Spleen (tissue), 11 donors: ENCODE data around the gene TMEM212. TPM values are rescaled to one million over a fixed set of nuclear protein-coding genes. Genes with fewer than 3 reads are reported as not detected.
"Not testable (repeated sequence)": the region's sequence is repeated elsewhere in the genome, so short reads cannot be mapped to it uniquely, and the experiment has no call there.

ENCODE experiments used
- DNase-seq: peaks from one replicate; pipeline ENCODE4 v3.0.0-alpha.2; 2020
- H3K27ac ChIP-seq, 8 donors: fragments of 200-600 bp; sonication (generic) in 7 of 8; 1 replicate in 4 of 8; 2 replicates in 4 of 8; pipeline versions ENCODE4 v1.5.0 to v1.8.0; 2016 to 2021; ENCODE audit warnings: inconsistent platforms in 4 of 8, mild to moderate bottlenecking in 4 of 8, moderate library complexity in 1 of 8
- H3K27me3 ChIP-seq, 7 donors: fragments of 200-600 bp; sonication (generic) in 6 of 7; replicated peaks in 1 of 7; 1 replicate in 4 of 7; 2 replicates in 3 of 7; pipeline versions ENCODE4 v1.5.0 to v1.8.0; 2016 to 2021; ENCODE audit warnings: inconsistent platforms in 3 of 7, mild to moderate bottlenecking in 1 of 7
- H3K36me3 ChIP-seq, 6 donors: fragments of 200-600 bp; sonication (generic) in 5 of 6; 1 replicate in 4 of 6; 2 replicates in 2 of 6; pipeline versions ENCODE4 v1.5.0 to v1.8.0; 2016 to 2021; ENCODE audit warnings: inconsistent platforms in 2 of 6
- H3K4me1 ChIP-seq, 6 donors: fragments of 200-600 bp; sonication (generic) in 5 of 6; 1 replicate in 3 of 6; 2 replicates in 3 of 6; pipeline versions ENCODE4 v1.5.0 to v1.8.0; 2016 to 2021; ENCODE audit warnings: inconsistent platforms in 3 of 6
- H3K4me3 ChIP-seq, 8 donors: fragments of 200-600 bp; sonication (generic) in 7 of 8; 1 replicate in 4 of 8; 2 replicates in 4 of 8; pipeline versions ENCODE4 v1.5.0 to v1.8.0; 2016 to 2021; ENCODE audit warnings: inconsistent platforms in 4 of 8, mild to moderate bottlenecking in 4 of 8, moderate library complexity in 2 of 8
- H3K9me3 ChIP-seq, 8 donors: fragments of 200-600 bp; sonication (generic) in 7 of 8; 1 replicate in 4 of 8; 2 replicates in 4 of 8; pipeline versions ENCODE4 v1.5.0 to v1.8.0; 2016 to 2021; ENCODE audit warnings: inconsistent platforms in 4 of 8
- CTCF ChIP-seq, 11 experiments: fragments of 200-600 bp in 7 of 11; fragments of 450-650 bp in 4 of 11; sonication (generic) in 4 of 11; IDR thresholded peaks in 8 of 11; conservative IDR thresholded peaks in 3 of 11; 1 replicate in 7 of 11; 2 replicates in 4 of 11; pipeline versions ENCODE4 v1.4.0 to v1.8.0; 2016 to 2021; ENCODE audit warnings: antibody characterized with exemption in 11 of 11, inconsistent platforms in 4 of 11, mild to moderate bottlenecking in 1 of 11
- POLR2A ChIP-seq, 3 donors: fragments of 450-650 bp; IDR thresholded peaks; one replicate each; pipeline ENCODE4 v1.5.1; 2017; ENCODE audit warnings: antibody characterized with exemption in 3 of 3, mild to moderate bottlenecking in 1 of 3
- POLR2AphosphoS5 ChIP-seq, 3 donors: sonication (generic); formaldehyde crosslinking; IDR thresholded peaks; one replicate each; pipeline ENCODE4 v1.5.1; 2017; ENCODE audit warnings: antibody characterized with exemption in 3 of 3
- WGBS, 5 donors: extraction: QIAGEN DNeasy Blood & Tissue Kit in 3 of 5; methylation state at CpG; one replicate each; pipeline versions ENCODE4 v1.1.5 to v1.1.7; 2013 to 2018; 5-methylcytosine and 5-hydroxymethylcytosine counted together
- intact Hi-C: fragments of 100-400 bp; cut with DNase I; formaldehyde crosslinking; loops from one replicate; pipeline ENCODE4 v1.15.0; 2023; ENCODE audit warnings: low total_unique reads
- polyA plus RNA-seq, 3 donors: library from polyadenylated mRNA; stranded (reverse); fragments of 200-250 nt; gene quantifications; one replicate each; pipeline ENCODE4 v1.2.1, GENCODE V29; 2013
- total RNA-seq, 7 donors: library from RNA; depleted of rRNA in 3 of 7; stranded (reverse); fragments of >200 nt in 3 of 7; fragmentation: NEBNext Ultra II Directional in 4 of 7; extraction: Animal tissue kit (Norgen Biotek cat#: 25700) in 4 of 7; gene quantifications; one replicate each; pipeline versions ENCODE4 v1.1.0 to v1.2.1, GENCODE V29; 2016 to 2021
- donor health status: healthy with polysubstance abuse.
- donor health status: DM: no; HTN: no; CAD: no; lungs with moderate emphysema.
- donor health status: DM: no; HTN: no; CAD: no.
- donor health status: Bipolar disorder and iron deficiency.
- donor health status: healthy.
- donor health status: DM: no; HTN: no; CAD: no.
- donor health status: DM: yes; HTN: yes; CAD: no.

TMEM212 gene
- total and polyA plus RNA-seq, 10 donors, result not detected

DNA sequence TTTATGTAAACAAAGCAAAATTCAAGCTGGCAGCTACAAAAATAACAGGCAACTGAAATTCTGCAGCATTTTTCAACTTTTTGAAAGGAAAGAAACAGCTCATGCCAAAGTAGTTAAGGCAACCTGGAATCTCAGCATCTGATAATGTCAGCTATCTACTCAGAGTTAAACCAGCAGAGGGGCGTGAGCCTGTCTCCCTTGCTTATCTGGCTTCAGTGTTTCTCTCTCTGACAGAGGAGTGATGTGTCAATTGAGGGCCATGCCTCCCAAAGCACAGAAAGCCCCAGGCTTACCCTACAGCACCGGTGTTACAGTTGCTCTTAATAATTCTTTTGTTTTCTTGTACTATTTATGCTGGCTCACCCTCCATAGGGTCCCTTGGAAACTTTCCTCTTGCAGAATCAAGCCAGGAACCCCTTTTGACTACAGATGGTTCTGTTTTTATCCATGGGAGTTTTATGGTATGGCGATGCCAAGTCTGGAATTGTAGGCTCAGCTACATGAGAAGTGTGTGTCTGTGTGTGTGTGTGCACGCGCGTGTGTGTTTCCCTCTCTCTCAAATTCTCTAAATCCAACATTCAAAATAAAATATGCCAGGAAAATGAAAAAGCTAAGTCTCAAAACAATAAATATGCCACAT is 7.3 kb downstream of the TMEM212 start:
- H3K27me3 ChIP-seq, result no peaks in the 10 kb centered on the region
- no peaks in the 10 kb centered on the region for H3K36me3 ChIP-seq
- no peak overlapping the region for H3K27ac ChIP-seq
- no peaks in the 10 kb centered on the region for H3K4me1 ChIP-seq
- WGBS, 5 donors, result 81 to 86% (median 84%) methylated on average over 6 of the region's 6 CpGs
- intact Hi-C loops, result no loop called here
- no peak for DNase-seq
- TF ChIP-seq POLR2A (IDR thresholded peaks at IDR 0.05) (no peak), POLR2AphosphoS5 (IDR thresholded peaks at IDR 0.05) (no peak), CTCF (IDR thresholded peaks at IDR 0.05 in 8 of 11, conservative IDR thresholded peaks at IDR 0.05 in 3 of 11) (no peak)
- H3K9me3 ChIP-seq, result peaks cover 0 to 22% (median 19%) of the 10 kb centered on the region in 8 donors
- H3K4me3 ChIP-seq, result no peak overlapping the region

GRCh38 chr3:171850960-171851659 is 8.0 kb downstream of the TMEM212 start:
- Histone ChIP-seq H3K4me3 (no peak overlapping the region), H3K4me1 (no peaks in the 10 kb centered on the region), H3K9me3 (peaks cover 0 to 27% (median 24%) of the 10 kb centered on the region in 8 donors), H3K27me3 (no peaks in the 10 kb centered on the region), H3K36me3 (no peaks in the 10 kb centered on the region), H3K27ac (no peak overlapping the region)
- TF ChIP-seq CTCF (IDR thresholded peaks at IDR 0.05 in 8 of 11, conservative IDR thresholded peaks at IDR 0.05 in 3 of 11), result no peak
- no peak for TF ChIP-seq POLR2AphosphoS5 (IDR thresholded peaks at IDR 0.05)
- TF ChIP-seq POLR2A (IDR thresholded peaks at IDR 0.05), result no peak
- no peak for DNase-seq
- intact Hi-C loops, result no loop called here
- 60 to 67% (median 64%) methylated on average over 6 of the region's 6 CpGs for WGBS, 5 donors

- TF ChIP-seq POLR2AphosphoS5 (IDR thresholded peaks at IDR 0.05) (no peak), POLR2A (IDR thresholded peaks at IDR 0.05) (no peak), CTCF (IDR thresholded peaks at IDR 0.05 in 8 of 11, conservative IDR thresholded peaks at IDR 0.05 in 3 of 11) (no peak)
- 69 to 79% (median 74%) methylated on average over 5 of the region's 5 CpGs for WGBS, 5 donors
- H3K9me3 ChIP-seq, result peaks cover 0 to 27% (median 24%) of the 10 kb centered on the region in 8 donors
Observed at GRCh38 chr3:171851660-171852058, 8.5 kb downstream of the TMEM212 start.

DNA sequence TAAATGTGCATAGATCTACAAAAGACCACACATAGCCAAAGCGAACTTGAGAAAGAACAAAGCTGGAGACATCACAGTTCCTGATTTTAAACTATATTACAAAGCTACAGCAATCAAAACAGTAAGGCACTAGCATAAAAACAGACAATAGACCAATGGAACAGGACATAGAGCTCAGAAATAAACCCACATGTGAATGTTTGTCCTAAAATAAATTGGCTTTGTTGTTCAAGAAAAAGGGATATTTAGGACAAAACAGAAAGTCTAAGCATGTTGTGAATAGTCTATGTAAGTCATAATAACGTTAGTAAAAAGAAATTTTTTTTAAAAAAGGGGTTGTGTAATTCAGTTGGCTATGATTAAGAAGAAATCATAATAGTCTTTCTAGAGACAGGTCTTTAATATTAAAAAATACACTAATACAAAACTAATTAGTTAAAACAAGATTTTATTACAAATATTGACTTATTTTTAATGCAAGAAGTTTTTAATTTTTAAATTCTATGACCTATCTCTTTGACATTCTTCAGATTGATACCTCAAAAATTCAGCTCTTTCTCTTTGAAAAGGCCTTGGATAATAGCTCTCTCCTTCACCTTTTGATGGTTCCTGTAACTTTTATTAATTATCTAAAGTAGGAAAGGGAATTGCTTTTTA is 11.6 kb downstream of the TMEM212 start:
- TF ChIP-seq POLR2A (IDR thresholded peaks at IDR 0.05) (no peak), CTCF (IDR thresholded peaks at IDR 0.05 in 8 of 11, conservative IDR thresholded peaks at IDR 0.05 in 3 of 11) (no peak), POLR2AphosphoS5 (IDR thresholded peaks at IDR 0.05) (no peak)
- no peaks in the 10 kb centered on the region for H3K36me3 ChIP-seq
- no peaks in the 10 kb centered on the region for H3K27me3 ChIP-seq
- peaks cover 0 to 31% (median 26%) of the 10 kb centered on the region in 8 donors for H3K9me3 ChIP-seq
- intact Hi-C loops, result no loop called here
- WGBS, 5 donors, result 78 to 89% (median 85%) methylated on average over 2 of the region's 2 CpGs
- DNase-seq, result no peak
- no peak overlapping the region for H3K4me3 ChIP-seq
- H3K4me1 ChIP-seq, result no peaks in the 10 kb centered on the region
- no peak overlapping the region for H3K27ac ChIP-seq

More at GRCh38 chr3:171851660-171852058, 8.5 kb downstream of the TMEM212 start:
- H3K27ac ChIP-seq, result no peak overlapping the region
- H3K4me3 ChIP-seq, result no peak overlapping the region
- no peaks in the 10 kb centered on the region for H3K36me3 ChIP-seq
- no peak for DNase-seq
- intact Hi-C loops, result no loop called here
- H3K27me3 ChIP-seq, result no peaks in the 10 kb centered on the region
- H3K4me1 ChIP-seq, result no peaks in the 10 kb centered on the region

- peaks cover 0 to 27% (median 23%) of the 10 kb centered on the region in 8 donors for H3K9me3 ChIP-seq
- H3K27me3 ChIP-seq, H3K4me3 ChIP-seq, H3K27ac ChIP-seq, DNase-seq, H3K36me3 ChIP-seq, H3K4me1 ChIP-seq, intact Hi-C loops: not testable (repeated sequence)
- WGBS, 5 donors, result 94 to 99% (median 97%) methylated on average over 4 of the region's 4 CpGs
Observed at GRCh38 chr3:171858770-171859169, 15.6 kb downstream of the TMEM212 start.
